GM19193 (cell line): ENCODE measurements around the gene ELN.

Experiments
- POLR2A ChIP-seq: IDR thresholded peaks from 4 replicates; pipeline ENCODE4 v1.6.1; 2011; ENCODE audit not compliant: insufficient read depth, insufficient read length; ENCODE audit errors: extremely low read depth

ELN gene

GRCh38 chr7:74083928-74084721 lies 56.2 kb downstream of the ELN start:
- no peak for TF ChIP-seq POLR2A

GRCh38 chr7:74084722-74085578 lies 57.0 kb downstream of the ELN start:
- no peak for TF ChIP-seq POLR2A

GRCh38 chr7:74087791-74088453 lies 59.9 kb downstream of the ELN start:
- no peak for TF ChIP-seq POLR2A

GRCh38 chr7:74092321-74092963 lies 64.5 kb downstream of the ELN start:
- TF ChIP-seq POLR2A = no peak

- peak; percentile 64 for TF ChIP-seq POLR2A
Measured at GRCh38 chr7:74092964-74093471, 65.0 kb downstream of the ELN start.

- no peak for TF ChIP-seq POLR2A
Measured at GRCh38 chr7:74093671-74094223, 65.8 kb downstream of the ELN start.

- peak; percentile 34 for TF ChIP-seq POLR2A
Measured at GRCh38 chr7:74094224-74095101, 66.5 kb downstream of the ELN start.

GRCh38 chr7:74095135-74095534 lies 67.2 kb downstream of the ELN start:
- TF ChIP-seq POLR2A = no peak

GRCh38 chr7:74097937-74098614 lies 70.1 kb downstream of the ELN start:
- TF ChIP-seq POLR2A = no peak

- TF ChIP-seq POLR2A = no peak
Measured at GRCh38 chr7:74099031-74099430, 71.1 kb downstream of the ELN start.

GRCh38 chr7:74101061-74101681 lies 73.2 kb downstream of the ELN start:
- TF ChIP-seq POLR2A = no peak

GRCh38 chr7:74103219-74103772 lies 75.3 kb downstream of the ELN start:
- no peak for TF ChIP-seq POLR2A
